RWPE2 (cell line): ENCODE measurements around the gene JMJD8.

Experiments
- ATAC-seq: fragments of 200-7000 bp; cut with Tn5 transposase; 3 replicates; pipeline ENCODE4 v1.9.1; 2021; ENCODE audit warnings: low read depth
- DNase-seq: peaks from one replicate; pipeline ENCODE4 v3.0.0-alpha.2; 2020; ENCODE audit warnings: low spot score
- H3K27ac ChIP-seq: fragments of 450-650 bp; 2 replicates; pipeline ENCODE4 v1.5.1; 2017; ENCODE audit warnings: mild to moderate bottlenecking; ENCODE audit not compliant: poor library complexity, severe bottlenecking
- H3K27me3 ChIP-seq: fragments of 250-450 bp; sonication (Bioruptor Pico); 2 replicates; pipeline ENCODE4 v1.5.1; 2021; ENCODE audit warnings: mild to moderate bottlenecking, moderate library complexity; ENCODE audit not compliant: insufficient read depth, poor library complexity, severe bottlenecking
- H3K36me3 ChIP-seq: fragments of 250-450 bp; sonication (Bioruptor Pico); 2 replicates; pipeline ENCODE4 v1.5.1; 2020; ENCODE audit warnings: low read depth, mild to moderate bottlenecking, moderate library complexity
- H3K4me1 ChIP-seq: fragments of 250-450 bp; sonication (Bioruptor Pico); 2 replicates; pipeline ENCODE4 v1.5.1; 2021; ENCODE audit warnings: mild to moderate bottlenecking, moderate library complexity; ENCODE audit not compliant: insufficient read depth, poor library complexity, severe bottlenecking
- H3K4me3 ChIP-seq: fragments of 250-450 bp; sonication (Bioruptor Pico); 2 replicates; pipeline ENCODE4 v1.5.1; 2021; ENCODE audit warnings: mild to moderate bottlenecking, moderate library complexity; ENCODE audit not compliant: severe bottlenecking
- H3K9me3 ChIP-seq: fragments of 250-450 bp; sonication (Bioruptor Pico); 2 replicates; pipeline ENCODE4 v1.5.1; 2021; ENCODE audit warnings: mild to moderate bottlenecking, moderate library complexity; ENCODE audit not compliant: severe bottlenecking
- TF ChIP-seq, protein P1 (sequence below): fragments of 450-650 bp; IDR thresholded peaks from one replicate; pipeline ENCODE4 v1.5.1; 2017; ENCODE audit warnings: mild to moderate bottlenecking, moderate library complexity; ENCODE audit not compliant: poor library complexity, severe bottlenecking

The JMJD8 gene

DNA sequence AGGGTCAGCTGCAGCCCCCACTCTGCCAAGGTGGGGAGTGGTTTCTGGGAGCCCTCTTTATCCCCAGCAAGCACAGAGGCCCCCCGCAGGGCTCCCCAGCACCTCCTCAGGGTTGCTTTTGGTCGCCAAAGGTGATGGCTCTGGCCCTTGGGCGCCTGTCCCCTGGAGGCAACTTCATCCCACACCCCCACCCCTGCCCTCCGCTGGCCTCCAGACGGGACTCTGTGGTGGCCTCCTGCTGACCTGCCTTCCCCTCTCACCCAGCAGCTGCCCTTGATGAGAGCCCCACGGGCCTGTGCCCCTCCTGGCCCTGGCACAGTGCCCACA lies 24.0 kb downstream of the JMJD8 start:
- Histone ChIP-seq H3K36me3 (peaks cover 37% of the 10 kb centered on the region), H3K27ac (no peak overlapping the region), H3K4me1 (no peaks in the 10 kb centered on the region), H3K9me3 (no peaks in the 10 kb centered on the region), H3K27me3 (no peaks in the 10 kb centered on the region), H3K4me3 (no peak overlapping the region)
- TF ChIP-seq, protein P1, sequence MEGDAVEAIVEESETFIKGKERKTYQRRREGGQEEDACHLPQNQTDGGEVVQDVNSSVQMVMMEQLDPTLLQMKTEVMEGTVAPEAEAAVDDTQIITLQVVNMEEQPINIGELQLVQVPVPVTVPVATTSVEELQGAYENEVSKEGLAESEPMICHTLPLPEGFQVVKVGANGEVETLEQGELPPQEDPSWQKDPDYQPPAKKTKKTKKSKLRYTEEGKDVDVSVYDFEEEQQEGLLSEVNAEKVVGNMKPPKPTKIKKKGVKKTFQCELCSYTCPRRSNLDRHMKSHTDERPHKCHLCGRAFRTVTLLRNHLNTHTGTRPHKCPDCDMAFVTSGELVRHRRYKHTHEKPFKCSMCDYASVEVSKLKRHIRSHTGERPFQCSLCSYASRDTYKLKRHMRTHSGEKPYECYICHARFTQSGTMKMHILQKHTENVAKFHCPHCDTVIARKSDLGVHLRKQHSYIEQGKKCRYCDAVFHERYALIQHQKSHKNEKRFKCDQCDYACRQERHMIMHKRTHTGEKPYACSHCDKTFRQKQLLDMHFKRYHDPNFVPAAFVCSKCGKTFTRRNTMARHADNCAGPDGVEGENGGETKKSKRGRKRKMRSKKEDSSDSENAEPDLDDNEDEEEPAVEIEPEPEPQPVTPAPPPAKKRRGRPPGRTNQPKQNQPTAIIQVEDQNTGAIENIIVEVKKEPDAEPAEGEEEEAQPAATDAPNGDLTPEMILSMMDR: no peak
- ATAC-seq (no peak), DNase-seq (no peak)

GRCh38 chr16:659618-660017 lies 24.5 kb downstream of the JMJD8 start:
- DNase-seq (no peak), ATAC-seq (no peak)
- H3K27me3 ChIP-seq: no peaks in the 10 kb centered on the region
- H3K9me3 ChIP-seq: no peaks in the 10 kb centered on the region
- H3K4me3 ChIP-seq: no peak overlapping the region
- TF ChIP-seq, protein P1: no peak
- H3K36me3 ChIP-seq: peaks cover 40% of the 10 kb centered on the region
- no peak overlapping the region for H3K27ac ChIP-seq
- H3K4me1 ChIP-seq: no peaks in the 10 kb centered on the region

GRCh38 chr16:658679-659571 lies 25.2 kb downstream of the JMJD8 start:
- no peak for ATAC-seq
- Histone ChIP-seq H3K4me3 (no peak overlapping the region), H3K36me3 (peaks cover 42% of the 10 kb centered on the region), H3K4me1 (no peaks in the 10 kb centered on the region), H3K27ac (no peak overlapping the region), H3K27me3 (no peaks in the 10 kb centered on the region), H3K9me3 (no peaks in the 10 kb centered on the region)
- TF ChIP-seq, protein P1: no peak
- no peak for DNase-seq

DNA sequence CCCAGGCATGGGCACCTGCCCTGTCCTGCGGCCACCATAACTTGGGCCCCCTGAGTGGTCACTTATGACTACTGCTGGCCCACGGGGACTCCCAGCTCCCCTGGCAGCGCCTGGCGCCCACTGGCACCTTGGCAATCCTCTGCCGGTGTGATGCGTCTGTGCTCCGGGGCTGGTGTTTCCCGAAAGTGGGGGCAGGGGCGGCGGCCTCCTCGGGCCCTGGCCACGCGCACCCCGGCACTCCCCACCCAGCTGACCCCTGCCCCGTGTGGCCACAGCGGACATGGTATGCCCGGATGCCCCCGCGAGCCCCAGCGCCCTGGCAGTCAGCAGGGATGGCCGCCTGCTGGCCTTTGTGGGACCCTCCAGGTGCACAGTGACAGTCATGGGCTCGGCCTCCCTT lies 26.6 kb downstream of the JMJD8 start:
- DNase-seq (no peak), ATAC-seq (no peak)
- no peak overlapping the region for H3K27ac ChIP-seq
- no peaks in the 10 kb centered on the region for H3K4me1 ChIP-seq
- no peaks in the 10 kb centered on the region for H3K27me3 ChIP-seq
- H3K9me3 ChIP-seq: no peaks in the 10 kb centered on the region
- TF ChIP-seq, protein P1: no peak
- H3K4me3 ChIP-seq: no peak overlapping the region
- peaks cover 39% of the 10 kb centered on the region for H3K36me3 ChIP-seq

DNA sequence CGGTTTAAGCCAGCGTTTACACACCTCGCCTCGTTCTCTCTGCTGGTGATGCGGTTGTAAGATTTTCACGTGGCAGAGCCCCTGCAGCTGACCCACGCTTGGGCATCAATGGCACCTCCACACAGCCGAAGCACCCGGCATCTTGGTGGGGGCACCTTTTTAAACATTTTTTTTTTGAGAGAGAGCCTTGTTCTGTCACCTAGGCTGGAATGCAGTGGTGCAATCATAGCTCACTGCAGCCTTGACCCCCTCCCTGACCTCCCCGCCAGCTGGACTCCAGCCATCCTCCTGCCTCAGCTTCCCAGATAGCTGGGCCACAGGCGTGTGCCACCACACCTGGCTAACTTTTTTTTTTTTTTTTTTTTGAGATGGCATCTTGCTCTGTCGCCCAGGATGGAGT lies 30.1 kb downstream of the JMJD8 start:
- Histone ChIP-seq H3K4me1 (peaks cover 4% of the 10 kb centered on the region), H3K36me3 (peaks cover 32% of the 10 kb centered on the region; the same call in 1 of the 2 replicates), H3K27ac (no peak overlapping the region), H3K27me3 (no peaks in the 10 kb centered on the region), H3K4me3 (no peak overlapping the region), H3K9me3 (no peaks in the 10 kb centered on the region)
- no peak for DNase-seq
- no peak for ATAC-seq
- TF ChIP-seq, protein P1: no peak
